ENCODE results near the gene PPA1. TPM values are rescaled to one million over a fixed set of nuclear protein-coding genes. Genes with fewer than 3 reads are reported as not detected.
"Not testable (repeated sequence)": the region's sequence is repeated elsewhere in the genome, so short reads cannot be mapped to it uniquely, and the experiment has no call there.

Gene PPA1
- polyA plus RNA-seq, 5 donors: 111 to 148 (median 121) TPM

DNA sequence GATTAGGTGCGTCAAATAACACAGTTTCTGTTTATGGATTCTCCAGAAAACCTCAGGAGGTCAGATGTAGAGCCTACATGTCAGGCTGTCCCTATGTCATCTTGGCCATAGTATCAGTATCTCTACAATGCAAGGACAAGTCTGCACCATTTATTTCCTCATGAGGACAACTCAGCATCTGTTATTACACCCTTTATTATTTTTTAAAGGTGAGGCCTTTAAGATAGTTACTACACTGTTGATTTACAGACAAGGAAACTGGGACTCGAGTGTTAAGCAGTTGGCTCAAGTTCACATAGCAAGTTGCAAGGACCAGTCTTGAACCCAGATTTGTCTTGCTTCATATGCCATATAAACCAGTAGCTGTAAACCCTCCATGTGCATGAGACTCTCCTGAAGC is 23.2 kb upstream of the PPA1 start:
- no peak for DNase-seq

DNA sequence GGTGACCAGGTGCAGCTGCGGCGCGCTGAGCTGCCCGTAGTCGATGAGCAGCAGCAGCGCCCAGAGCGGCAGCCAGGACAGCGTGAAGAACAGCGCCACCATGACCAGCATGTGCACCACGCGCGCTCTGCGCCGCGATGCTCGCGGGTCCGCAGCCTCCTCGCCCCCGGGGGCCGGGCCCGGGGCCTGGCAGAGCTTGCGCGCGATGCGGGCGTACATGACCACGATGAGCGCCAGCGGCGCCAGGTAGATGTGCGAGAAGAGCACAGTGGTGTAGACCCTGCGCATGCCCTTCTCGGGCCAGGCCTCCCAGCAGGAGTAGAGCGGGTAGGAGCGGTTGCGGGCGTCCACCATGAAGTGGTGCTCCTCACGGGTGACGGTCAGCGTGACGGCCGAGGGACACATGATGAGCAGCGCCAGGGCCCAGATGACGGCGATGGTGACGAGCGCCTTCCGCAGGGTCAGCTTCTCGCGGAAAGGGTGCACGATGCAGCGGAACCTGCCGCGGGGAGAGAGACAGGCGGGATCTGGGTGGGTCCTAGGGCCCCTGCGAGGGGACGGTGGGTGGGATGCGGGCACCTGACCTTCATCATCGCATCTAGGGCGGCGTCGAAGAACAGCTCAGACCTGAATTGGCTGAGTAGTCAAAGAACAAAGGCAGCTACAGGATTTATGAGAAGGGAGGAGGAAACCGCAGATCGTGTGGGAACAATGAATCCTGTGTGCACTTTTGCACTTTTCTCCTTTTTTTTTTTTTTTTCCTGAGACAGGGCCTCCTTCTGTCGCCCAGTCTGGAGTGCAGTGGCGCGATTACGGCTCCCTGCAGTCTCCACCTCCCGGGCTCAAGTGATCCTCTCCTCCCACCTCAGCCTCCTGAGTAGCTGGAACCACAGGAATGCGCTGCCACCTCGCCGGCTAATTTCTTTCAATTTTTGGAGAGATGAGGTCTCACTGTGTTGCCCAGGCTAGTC is 22.4 kb upstream of the PPA1 start:
- DNase-seq: peak in 1 of 2 donors; percentile 20

DNA sequence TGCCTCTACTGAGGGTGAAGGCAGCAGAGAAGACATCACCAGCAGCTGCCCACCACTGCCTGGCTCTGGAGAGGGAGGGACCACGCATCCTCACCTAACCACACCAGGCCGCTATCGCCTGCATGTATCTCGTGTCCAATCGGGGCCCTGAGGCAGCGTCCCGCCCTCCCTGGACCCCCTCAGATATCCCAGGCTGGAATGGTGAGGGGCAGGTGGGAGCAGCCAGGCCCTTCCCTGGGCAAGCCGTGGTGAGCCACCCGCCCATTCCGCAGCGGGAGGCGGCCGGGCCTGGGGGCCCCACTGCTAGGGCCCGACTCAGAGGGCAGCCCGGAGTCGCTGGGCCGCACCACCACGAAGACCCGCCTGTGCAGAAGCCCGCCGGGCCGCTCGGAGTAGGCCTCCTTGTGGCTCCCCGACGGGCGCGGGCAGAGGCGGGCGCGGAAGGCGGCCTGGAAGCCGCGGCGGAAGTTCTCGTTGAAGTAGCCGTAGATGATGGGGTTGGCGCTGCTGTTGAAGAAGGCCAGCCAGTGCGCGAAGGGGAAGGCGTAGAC is 21.6 kb upstream of the PPA1 start:
- DNase-seq: no peak

DNA sequence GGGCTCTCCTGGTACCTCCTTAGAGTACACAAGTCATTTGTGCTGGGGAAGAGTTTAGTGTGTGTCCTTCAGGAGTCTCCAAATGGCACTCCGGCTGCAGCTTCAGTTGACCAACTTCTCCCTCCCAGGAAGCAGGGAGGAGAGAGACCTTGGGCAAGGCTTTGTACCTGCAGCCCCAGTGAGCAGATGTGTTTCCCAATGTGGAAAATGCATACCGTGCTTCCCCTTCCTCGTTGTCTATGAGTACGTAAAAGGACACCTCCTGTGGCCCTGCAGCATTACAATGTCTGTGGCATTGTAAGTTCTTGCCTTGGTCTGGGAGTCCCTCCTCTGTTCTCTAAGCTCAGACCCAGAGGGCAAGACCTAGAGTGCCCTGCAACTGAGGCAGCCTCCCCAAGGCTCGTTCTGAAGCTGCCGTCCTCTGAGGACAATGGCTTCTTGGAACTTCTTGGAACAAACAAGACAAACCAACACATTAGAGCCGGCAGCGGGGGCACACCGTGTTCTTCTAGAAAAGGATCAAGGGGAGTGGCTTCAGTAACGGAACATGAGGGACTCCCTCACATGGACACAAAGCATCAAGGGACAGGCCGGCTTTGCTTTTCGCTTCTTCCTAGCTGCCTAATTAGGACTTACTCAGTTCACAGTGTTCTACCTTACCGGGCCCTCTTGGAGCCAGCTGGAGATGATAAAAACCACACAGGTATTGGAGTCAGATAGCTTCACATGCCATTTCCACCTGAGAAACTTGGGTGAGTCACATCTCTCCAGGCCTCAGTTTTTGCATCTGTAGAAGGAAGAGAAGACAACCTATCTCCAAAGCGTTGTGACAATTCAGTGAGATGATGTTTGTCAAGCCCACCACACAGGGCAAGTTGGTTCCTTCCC is 20.9 kb upstream of the PPA1 start:
- DNase-seq: no peak

DNA sequence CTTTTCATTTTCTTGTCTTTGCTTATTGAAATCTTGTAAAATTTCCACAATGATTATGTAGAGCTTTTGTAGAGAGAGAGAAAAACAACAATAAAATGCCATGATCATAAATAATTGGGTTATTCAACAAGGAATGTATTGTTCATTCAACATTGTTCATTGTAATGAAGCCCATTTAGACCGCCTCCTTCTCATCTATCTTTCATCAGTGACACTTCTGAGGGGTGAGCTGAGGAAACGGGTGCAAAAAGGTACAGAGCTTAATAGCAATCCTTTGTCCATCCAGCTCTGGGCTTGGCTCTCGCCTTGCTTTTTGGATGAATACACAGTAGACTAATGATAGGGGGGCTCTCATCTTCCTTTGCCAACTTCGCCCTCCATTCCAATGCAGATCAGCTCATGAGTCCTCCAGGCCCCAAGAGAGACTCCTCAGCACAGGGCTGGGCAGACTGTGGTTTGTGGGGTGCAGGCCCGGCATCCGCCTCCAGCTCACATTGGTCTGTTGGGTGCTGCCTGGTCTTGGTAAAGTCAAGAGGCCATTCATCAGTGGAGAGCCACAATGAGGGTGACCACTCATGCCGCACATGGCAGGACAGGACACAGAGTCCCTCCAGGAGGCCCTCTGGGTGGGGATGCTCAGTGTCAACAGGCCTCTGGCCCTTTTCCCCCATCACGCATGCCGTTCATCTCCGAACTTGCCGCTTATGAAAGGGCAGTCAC is 17.9 kb upstream of the PPA1 start:
- DNase-seq: no peak

DNA sequence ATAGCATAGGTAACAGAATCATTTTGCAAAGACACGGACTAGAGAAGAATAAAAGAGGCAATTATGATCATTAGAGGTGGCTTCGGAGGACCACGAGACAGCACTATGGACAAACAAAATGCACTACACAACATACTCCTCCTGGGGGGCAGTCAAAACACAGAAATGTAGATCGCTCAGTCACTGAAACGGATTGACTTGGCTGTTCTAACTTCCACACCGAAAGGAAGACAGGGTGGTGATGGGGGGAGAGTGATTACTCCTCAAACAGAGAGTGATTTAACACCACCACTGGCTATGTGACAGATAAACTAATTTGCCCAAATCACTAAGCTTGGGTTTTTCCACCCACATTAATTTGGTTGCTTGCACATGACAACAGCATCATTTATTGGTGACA is 14.1 kb upstream of the PPA1 start:
- no peak for DNase-seq

DNA sequence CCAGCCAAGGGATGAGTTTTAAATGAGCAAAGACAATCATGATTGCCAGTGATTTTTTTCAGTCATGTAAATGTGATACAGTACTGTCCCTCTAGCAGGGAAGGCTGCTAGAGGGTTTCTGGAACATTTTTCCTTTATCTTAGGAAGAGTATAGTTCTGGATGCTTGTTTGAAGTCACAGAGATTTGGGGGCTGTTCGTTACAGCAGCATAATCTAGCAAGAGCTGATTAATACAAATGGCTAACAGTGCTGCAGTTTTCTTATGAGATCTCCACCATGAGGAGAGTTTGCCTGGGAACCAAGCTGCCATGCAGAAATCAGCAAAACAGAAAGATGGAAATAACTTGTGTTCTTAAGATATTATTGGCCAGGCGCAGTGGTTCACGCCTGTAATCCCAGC is 7.9 kb upstream of the PPA1 start:
- no peak for DNase-seq

DNA sequence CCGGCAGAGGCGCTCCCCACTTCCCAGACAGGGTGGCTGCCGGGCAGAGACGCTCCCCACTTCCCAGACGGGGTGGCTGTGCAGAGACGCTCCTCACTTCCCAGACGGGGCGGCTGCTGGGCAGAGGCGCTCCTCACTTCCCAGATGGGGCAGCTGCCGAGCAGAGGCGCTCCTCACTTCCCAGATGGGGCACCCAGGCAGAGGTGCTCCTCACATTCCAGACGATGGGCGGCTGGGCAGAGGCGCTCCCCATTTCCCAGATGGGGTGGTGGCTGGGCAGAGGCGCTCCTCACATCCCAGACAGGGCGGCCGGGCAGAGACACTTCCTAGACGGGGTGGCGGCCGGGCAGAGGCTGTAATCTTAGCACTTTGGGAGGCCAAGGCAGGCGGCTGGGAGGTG is 6.8 kb upstream of the PPA1 start:
- DNase-seq: not testable (repeated sequence)

DNA sequence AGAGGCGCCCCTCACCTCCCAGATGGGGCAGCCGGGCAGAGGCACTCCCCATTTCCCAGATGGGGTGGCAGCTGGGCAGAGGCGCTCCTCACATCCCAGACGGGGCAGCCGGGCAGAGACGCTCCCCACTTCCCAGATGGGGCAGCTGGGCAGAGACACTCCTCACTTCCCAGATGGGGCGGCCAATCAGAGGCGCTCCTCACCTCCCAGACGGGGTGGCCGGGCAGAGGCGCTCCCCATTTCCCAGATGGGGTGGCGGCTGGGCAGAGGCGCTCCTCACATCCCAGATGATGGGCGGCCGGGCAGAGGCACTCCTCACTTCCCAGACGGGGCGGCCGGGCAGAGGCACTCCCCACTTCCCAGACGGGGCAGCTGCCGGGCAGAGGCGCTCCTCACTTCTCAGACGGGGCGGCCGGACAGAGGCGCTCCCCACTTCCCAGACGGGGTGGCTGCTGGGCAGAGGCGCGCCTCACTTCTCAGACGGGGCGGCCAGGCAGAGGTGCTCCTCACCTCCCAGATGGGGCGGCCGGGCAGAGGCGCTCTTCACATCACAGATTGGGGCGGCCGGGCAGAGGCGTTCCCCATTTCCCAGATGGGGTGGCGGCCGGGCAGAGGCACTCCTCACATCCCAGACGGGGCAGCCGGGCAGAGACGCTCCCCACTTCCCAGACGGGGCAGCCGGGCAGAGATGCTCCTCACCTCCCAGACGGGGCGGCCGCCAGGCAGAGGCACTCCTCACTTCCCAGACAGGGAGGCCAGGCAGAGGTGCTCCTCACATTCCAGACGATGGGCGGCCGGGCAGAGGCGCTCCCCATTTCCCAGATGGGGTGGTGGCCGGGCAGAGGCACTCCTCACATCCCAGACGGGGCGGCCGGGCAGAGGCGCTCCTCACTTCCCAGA is 6.1 kb upstream of the PPA1 start:
- DNase-seq: not testable (repeated sequence)

DNA sequence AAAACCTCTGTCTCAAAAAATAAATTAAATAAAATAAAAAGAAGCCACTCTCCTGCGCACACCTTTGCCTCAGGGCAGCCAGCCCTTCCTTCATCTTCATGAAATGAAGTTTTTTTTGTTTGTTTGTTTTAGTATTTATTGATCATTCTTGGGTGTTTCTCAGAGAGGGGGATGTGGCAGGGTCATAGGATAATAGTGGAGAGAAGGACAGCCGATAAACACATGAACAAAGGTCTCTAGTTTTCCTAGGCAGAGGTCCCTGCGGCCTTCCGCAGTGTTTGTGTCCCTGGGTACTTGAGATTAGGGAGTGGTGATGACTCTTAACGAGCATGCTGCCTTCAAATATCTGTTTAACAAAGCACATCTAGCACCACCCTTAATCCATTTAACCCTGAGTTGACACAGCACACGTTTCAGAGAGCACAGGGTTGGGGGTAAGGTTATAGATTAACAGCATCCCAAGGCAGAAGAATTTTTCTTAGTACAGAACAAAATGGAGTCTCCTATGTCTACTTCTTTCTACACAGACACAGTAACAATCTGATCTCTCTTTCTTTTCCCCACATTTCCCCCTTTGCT is 4.8 kb upstream of the PPA1 start:
- not testable (repeated sequence) for DNase-seq

DNA sequence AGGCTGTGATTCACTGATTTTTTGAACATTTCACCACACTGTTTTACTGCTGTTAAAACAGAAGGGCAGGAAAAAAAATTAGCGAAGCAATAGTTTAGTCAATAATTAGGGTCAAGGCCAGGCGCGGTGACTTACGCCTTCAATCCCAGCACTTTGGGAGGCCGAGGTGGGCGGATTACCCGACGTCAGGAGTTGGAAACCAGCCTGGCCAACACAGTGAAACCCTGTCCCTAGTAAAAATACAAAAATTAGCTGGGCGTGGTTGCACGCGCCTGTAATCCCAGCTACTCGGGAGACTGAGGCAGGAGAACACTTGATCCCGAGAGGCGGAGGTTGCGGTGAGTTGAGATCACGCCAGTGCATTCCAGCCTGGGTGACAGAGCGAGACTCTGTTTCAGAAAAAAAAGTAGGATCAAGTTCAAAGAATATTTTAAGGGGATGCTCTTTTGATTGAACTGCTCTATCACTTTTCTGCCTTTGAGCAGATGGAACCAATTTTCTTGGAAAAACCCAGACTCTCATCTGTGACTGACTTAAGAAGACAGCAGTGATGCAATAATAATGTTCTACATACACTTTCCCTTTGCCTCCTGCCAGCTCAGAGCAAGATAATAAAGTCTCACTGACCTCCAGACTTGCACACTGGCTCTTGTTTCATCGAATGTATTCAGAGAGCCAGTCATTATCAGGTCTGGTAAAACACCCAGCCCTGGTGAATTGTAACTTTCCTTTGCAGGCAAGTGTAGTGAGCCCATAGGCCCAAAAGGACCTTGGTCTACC is 1.6 kb upstream of the PPA1 start:
- DNase-seq: peak; percentile 34 to 53

DNA sequence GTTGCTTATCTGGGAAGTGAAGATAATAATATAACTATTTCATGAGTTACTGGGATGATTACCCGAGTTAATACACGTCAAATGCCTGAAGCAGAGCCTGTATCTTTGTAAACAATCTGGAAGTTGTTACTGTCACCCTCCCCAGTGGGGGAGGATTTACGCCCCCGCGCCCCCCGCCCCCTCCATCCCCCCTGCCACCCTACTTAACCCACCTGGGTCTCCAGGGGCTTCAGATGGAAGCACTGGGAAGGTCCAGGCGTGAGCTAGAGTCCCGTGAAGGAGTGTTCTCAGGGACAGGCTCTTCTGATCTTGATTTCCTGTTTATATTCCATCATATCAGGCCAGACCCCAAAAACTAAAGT is 691 bp upstream of the PPA1 start:
- DNase-seq: no peak

DNA sequence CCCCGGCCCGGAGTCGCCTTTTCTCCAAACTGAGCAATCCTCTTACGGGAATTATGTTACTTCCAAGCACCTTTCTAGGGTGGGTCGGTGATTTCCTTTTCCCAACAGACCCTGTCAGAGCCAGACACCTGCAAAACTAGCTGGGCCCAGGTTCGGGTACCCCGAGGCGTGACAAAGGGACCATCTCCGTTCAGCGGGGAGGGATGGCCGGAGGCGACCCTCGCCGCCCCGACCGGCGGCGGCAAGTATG is 445 bp downstream of the PPA1 start:
- no peak for DNase-seq

DNA sequence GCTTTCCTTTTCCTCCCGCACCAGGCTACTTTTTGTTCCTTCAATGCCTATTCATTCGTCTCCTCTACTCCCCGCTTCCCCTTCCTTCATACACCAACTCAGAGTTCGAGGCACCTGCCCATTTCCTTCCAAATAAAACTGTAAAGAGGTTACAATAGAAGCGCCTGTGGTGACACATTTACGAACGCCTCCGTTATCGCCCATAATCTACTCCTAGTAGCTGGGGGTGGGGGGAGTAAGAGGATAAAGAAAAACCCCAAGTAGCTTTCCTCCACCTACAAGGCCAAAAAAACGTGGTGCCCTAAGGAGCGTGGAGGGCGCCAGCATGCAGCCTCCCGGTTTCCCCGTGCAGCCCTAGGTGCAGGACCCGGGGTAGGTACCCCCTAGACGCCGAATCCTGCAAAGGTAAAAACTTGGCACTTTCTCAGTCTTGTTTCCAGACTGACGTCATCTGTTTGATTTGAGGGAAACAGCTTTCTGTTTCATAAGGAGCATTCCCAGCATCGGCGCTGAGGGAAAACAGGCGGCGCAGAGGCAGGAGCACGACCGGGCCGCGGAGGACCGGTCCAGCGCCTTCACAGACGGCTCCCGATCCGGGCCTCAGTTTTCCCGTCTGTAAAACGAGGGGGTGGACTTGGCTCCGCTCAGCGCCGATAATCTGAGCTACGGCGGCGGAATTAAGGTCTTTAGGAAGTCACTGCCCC is 922 bp downstream of the PPA1 start:
- DNase-seq: peak; percentile 55 to 67

DNA sequence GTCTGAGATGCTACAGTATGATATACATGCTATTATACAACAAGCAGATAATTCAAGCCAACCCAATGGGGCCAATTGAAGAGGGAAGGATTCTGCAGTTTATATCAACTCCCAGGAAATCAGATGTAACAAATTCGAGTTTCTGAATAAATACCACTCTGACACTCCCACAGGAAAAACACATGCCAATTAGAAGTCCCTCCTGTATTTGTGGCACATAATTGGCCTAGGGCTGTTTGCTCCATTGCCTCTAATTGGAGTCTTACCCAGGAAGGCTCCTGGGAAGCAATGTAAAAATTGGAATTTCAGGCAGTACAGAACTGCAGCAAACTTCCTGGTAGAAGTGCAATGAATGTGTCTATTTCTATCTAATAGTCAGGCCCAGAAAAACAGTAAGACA is 4.7 kb downstream of the PPA1 start:
- DNase-seq: no peak

DNA sequence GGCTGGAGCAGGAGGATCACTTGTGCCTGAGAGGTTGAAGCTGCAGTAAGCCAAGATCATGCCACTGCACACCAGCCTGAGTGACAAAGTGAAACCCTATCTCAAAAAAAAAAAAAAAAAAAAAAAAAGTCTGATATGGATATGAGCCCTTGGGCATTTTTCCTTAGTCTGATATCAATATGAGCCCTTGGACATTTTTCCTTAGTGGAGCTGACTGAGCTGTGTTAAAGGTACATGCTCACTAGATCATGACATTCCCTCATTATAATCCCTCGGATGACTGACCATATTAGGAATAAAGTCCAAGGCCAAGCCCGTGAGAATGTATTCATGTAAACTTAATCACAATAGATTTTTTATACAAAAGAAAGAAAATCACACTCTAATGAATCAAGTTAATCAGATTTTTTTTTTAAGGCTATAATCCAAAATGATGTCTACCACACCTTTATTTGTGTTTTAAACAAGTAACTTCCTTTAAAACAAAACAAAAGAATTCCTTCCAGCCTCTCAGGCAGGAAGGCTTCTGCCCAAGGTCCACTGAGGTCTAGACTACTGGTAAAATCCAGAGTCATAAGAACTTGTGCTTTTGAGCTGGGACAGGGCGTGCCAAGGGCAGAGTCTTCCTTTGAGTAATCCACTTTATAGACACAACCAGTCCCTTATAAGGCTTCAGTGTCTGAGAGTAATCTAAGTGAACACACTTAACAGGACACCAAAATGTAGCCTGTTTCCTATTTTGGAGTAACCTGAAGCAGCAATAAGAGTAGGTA is 5.5 kb downstream of the PPA1 start:
- no peak for DNase-seq

DNA sequence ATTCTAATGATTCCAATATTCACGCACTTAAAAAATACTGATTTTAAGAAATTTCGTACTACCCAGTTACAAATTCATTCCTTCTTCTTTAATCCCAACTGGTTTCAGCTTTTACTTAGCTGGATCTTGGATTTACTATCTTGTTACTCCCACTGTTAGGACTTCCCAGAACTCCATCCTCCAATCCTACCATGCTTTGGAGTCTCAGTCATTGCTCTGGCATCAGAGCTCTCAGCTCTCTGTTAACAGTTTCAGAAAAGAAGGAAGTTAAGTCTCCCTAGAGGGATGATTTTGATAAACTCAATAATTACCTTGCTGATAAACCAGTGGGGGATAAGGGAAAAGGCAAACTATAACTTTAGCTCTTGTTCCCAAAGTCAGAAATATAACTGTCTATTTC is 9.5 kb downstream of the PPA1 start:
- DNase-seq: no peak

DNA sequence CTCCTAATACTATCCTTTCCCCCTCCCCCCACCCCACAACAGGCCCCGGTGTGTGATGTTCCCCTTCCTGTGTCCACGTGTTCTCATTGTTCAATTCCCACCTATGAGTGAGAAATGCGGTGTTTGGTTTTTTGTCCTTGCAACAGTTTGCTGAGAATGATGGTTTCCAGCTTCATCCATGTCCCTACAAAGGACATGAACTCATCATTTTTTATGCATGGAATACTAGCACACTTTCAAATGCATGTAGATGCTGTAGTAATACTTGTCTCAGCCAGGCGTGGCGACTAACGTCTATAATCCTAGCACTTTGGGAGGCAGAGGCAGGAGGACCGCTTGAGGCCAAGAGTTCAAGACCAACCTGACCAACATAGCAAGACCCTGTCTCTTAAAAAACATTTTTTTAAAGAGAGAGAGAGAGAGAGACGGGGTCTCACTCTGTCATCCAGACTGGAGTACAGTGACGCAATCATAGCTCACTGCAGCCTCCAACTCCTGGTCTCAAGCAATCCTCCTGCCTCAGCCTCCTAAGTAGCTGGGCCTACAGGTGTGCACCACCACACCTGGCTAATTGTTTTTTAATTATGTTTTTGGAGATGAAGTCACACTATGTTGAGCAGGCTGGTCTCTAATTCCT is 10.3 kb downstream of the PPA1 start:
- DNase-seq: not testable (repeated sequence)
